Measurements from ENCODE around the gene COX10.

COX10 gene

DNA sequence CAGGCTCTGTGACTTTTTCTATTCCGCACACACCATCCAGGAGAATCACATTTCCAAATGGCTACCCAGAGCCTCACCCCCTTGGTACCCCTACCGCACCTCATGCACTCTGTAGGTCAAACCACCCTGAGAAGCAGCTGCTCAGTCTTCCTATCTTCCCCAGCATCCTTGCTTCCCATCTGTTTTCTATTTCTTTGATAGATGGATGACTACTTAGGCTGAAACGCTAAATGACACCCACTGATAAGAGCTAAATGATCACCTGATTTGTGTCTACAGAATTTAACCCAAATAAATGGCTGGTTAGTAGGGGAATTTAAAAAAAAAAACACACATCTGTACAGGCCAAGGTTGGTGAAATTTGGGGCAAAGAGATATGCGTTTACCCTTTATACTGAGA, 17.6 kb upstream of the COX10 start:
- TF ChIP-seq PPARA (CRISPR knock-in tag; IDR thresholded peaks at IDR 0.05; ENCODE audit: borderline replicate concordance): no peak
- TF ChIP-seq TCF4 (CRISPR knock-in tag; IDR thresholded peaks at IDR 0.05; ENCODE audit: borderline replicate concordance): peak; percentile 46; the same call in 1 of the 2 replicates
- no peak for TF ChIP-seq ZNF70 (CRISPR knock-in tag; IDR thresholded peaks at IDR 0.05)
- no peak for ATAC-seq

GRCh38 chr17:14052886-14053615, 16.3 kb upstream of the COX10 start:
- TF ChIP-seq ZFP30 (CRISPR knock-in tag; IDR thresholded peaks at IDR 0.05) (no peak), TSHZ2 (CRISPR knock-in tag; IDR thresholded peaks at IDR 0.05) (no peak), ZFP3 (CRISPR knock-in tag; IDR thresholded peaks at IDR 0.05) (no peak), CSDC2 (CRISPR knock-in tag; IDR thresholded peaks at IDR 0.05) (no peak), CSRNP3 (CRISPR knock-in tag; IDR thresholded peaks at IDR 0.05) (no peak), ARNTL (CRISPR knock-in tag; IDR thresholded peaks at IDR 0.05; ENCODE audit: borderline replicate concordance, low read depth) (no peak), POU6F1 (CRISPR knock-in tag; IDR thresholded peaks at IDR 0.05; ENCODE audit: borderline replicate concordance, low read depth) (no peak)
- ATAC-seq: 0 out of 3 replicates have a peak, but pooled peaks have one; percentile 20

- TF ChIP-seq BACH2 (CRISPR knock-in tag; IDR thresholded peaks at IDR 0.05; ENCODE audit: borderline replicate concordance) (no peak), GLIS3 (CRISPR knock-in tag; IDR thresholded peaks at IDR 0.05) (no peak), ZNF565 (CRISPR knock-in tag; conservative IDR thresholded peaks at IDR 0.05; ENCODE audit: low read depth) (no peak)
- no peak for ATAC-seq
Measured at GRCh38 chr17:14057591-14057990, 11.7 kb upstream of the COX10 start.

GRCh38 chr17:14058051-14058450, 11.3 kb upstream of the COX10 start:
- no peak for TF ChIP-seq POU6F1 (CRISPR knock-in tag; IDR thresholded peaks at IDR 0.05; ENCODE audit: borderline replicate concordance, low read depth)
- TF ChIP-seq ZNF8 (CRISPR knock-in tag; IDR thresholded peaks at IDR 0.05): no peak
- no peak for TF ChIP-seq ZNF70 (CRISPR knock-in tag; IDR thresholded peaks at IDR 0.05)
- no peak for ATAC-seq

- ATAC-seq: no peak
- no peak for TF ChIP-seq ZC3H10 (CRISPR knock-in tag; IDR thresholded peaks at IDR 0.05)
- TF ChIP-seq CREB5 (CRISPR knock-in tag; IDR thresholded peaks at IDR 0.05; ENCODE audit: low read depth): no peak
- TF ChIP-seq RARB (CRISPR knock-in tag; IDR thresholded peaks at IDR 0.05): no peak
- no peak for TF ChIP-seq TCF4 (CRISPR knock-in tag; IDR thresholded peaks at IDR 0.05; ENCODE audit: borderline replicate concordance)
- TF ChIP-seq PPARA (CRISPR knock-in tag; IDR thresholded peaks at IDR 0.05; ENCODE audit: borderline replicate concordance): no peak
Measured at GRCh38 chr17:14060706-14061105, 8.6 kb upstream of the COX10 start.
